HG03442 (cell line): ENCODE results near the gene PPP2R5D.

ENCODE experiments used
- ATAC-seq: cut with Tn5 transposase; IDR thresholded peaks from one replicate; pipeline ENCODE4 v1.9.1; 2021; ENCODE audit warnings: mild to moderate bottlenecking, moderate library complexity; ENCODE audit not compliant: unreplicated experiment

The PPP2R5D gene

GRCh38 chr6:43053545-43054205 lies 69.3 kb downstream of the PPP2R5D start, which contains the start of gene CUL7:
Gene CUL7 (minus strand): TSS chr6:43053851. CDS start chr6:43052788, 1,063 bp downstream.
- ATAC-seq, result peak; percentile 84

GRCh38 chr6:43054206-43054943 lies 70.0 kb downstream of the PPP2R5D start:
- ATAC-seq, result no peak

- ATAC-seq, result no peak
Observed at GRCh38 chr6:43055966-43056365, 71.6 kb downstream of the PPP2R5D start.

- ATAC-seq, result no peak
Observed at GRCh38 chr6:43058531-43058930, 74.2 kb downstream of the PPP2R5D start.

- peak; percentile 85 for ATAC-seq
Observed at GRCh38 chr6:43059168-43060033, 75.0 kb downstream of the PPP2R5D start, which contains the start of the genes KLC4 and MRPL2. Gene KLC4 (plus strand): TSS chr6:43059631. CDS start chr6:43061336, 1,705 bp downstream. Gene MRPL2 (minus strand): TSS chr6:43059434. CDS start chr6:43059381, 53 bp downstream.

GRCh38 chr6:43060034-43060754 lies 75.8 kb downstream of the PPP2R5D start:
- no peak for ATAC-seq

- no peak for ATAC-seq
Observed at GRCh38 chr6:43060755-43061633, 76.6 kb downstream of the PPP2R5D start.

- ATAC-seq, result no peak
Observed at GRCh38 chr6:43061861-43062260, 77.5 kb downstream of the PPP2R5D start.
